AG04450 (cell line): ENCODE measurements around the gene DET1. TPM values are rescaled to one million over a fixed set of nuclear protein-coding genes. Genes with fewer than 3 reads are reported as not detected.

Source experiments
- CTCF ChIA-PET: fragments of 300-600, 350-600 bp; formaldehyde crosslinking; extraction: SDS; loops from one replicate; lab custom pipeline; 2022; ENCODE audit warnings: antibody characterized with exemption, inconsistent platforms; lab: Charles Lee
- POLR2A ChIA-PET: fragments of 350-600 bp; formaldehyde crosslinking; extraction: SDS; loops from one replicate; lab custom pipeline; 2021; ENCODE audit warnings: antibody characterized with exemption, inconsistent platforms; lab: Yijun Ruan, JAX
- DNase-seq: peaks from one replicate; pipeline ENCODE4 v3.0.0-alpha.2; 2011; ENCODE audit warnings: low read depth, low spot score
- H3K27ac ChIP-seq: one replicate; pipeline ENCODE4 v1.5.1; 2012; ENCODE audit warnings: low read depth, low read length, control low read depth
- H3K27me3 ChIP-seq: one replicate; pipeline ENCODE4 v1.6.0; 2012; ENCODE audit warnings: low read length; ENCODE audit not compliant: control insufficient read depth, insufficient read depth
- H3K4me3 ChIP-seq: 2 replicates; pipeline ENCODE4 v1.5.1; 2011; ENCODE audit warnings: mild to moderate bottlenecking, low read depth, low read length, control low read depth
- H3K9me3 ChIP-seq: 2 replicates; pipeline ENCODE4 v1.5.1; 2012; ENCODE audit warnings: low read length; ENCODE audit not compliant: control insufficient read depth, insufficient read depth
- polyA plus RNA-seq: library from polyadenylated mRNA; depleted of rRNA; stranded (reverse); fragments of >200 nt; gene quantifications from 2 replicates; pipeline ENCODE4 v1.2.3, GENCODE V29; 2011
- TF ChIP-seq, protein P1 (sequence below): IDR thresholded peaks from 2 replicates; pipeline ENCODE4 v1.5.1; 2011; ENCODE audit warnings: low read depth, low read length, control low read depth, inconsistent platforms

DET1 gene
- polyA plus RNA-seq, 1 experiment = 7.3 TPM

DNA sequence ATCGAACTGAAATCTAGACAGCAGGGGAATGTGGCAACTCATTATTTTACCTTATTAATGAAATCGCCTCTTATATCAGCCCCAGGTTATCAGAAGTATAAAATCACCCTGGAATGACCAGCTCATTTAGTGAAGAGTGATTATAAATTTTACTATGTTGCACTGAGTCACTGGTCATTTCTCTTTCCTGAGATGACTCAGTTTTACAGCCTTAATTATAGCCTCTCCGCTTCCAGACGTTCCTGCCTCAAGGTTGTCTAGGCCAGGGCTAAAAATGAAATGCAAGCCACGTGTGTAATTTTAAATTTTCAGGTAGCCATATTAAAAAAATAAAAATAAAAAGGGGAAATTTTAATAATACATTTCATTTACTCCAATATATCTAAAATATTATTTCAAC, 33.3 kb downstream of the DET1 start:
- Histone ChIP-seq H3K4me3 (no peak overlapping the region), H3K27me3 (no peaks in the 10 kb centered on the region), H3K27ac (peak overlapping the region; percentile 62), H3K9me3 (no peaks in the 10 kb centered on the region)
- TF ChIP-seq, protein P1, sequence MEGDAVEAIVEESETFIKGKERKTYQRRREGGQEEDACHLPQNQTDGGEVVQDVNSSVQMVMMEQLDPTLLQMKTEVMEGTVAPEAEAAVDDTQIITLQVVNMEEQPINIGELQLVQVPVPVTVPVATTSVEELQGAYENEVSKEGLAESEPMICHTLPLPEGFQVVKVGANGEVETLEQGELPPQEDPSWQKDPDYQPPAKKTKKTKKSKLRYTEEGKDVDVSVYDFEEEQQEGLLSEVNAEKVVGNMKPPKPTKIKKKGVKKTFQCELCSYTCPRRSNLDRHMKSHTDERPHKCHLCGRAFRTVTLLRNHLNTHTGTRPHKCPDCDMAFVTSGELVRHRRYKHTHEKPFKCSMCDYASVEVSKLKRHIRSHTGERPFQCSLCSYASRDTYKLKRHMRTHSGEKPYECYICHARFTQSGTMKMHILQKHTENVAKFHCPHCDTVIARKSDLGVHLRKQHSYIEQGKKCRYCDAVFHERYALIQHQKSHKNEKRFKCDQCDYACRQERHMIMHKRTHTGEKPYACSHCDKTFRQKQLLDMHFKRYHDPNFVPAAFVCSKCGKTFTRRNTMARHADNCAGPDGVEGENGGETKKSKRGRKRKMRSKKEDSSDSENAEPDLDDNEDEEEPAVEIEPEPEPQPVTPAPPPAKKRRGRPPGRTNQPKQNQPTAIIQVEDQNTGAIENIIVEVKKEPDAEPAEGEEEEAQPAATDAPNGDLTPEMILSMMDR = no peak
- ChIA-PET POLR2A (interaction anchor here (1.1 kb wide), 1 partner anchor 125 kb away, joined by 3 read pairs; the partner anchor contains the start of gene ISG20), CTCF (interaction anchor here (1.2 kb wide), 1 partner anchor 366 kb away, joined by 3 read pairs; no protein-coding TSS in a partner anchor)
- no peak for DNase-seq

- Histone ChIP-seq H3K27me3 (no peaks in the 10 kb centered on the region), H3K9me3 (no peaks in the 10 kb centered on the region), H3K4me3 (no peak overlapping the region; the same call in 1 of the 2 replicates), H3K27ac (peak overlapping the region; percentile 62)
- ChIA-PET POLR2A (interaction anchor here (1.1 kb wide), 1 partner anchor 126 kb away, joined by 3 read pairs; the partner anchor contains the start of gene ISG20), CTCF (interaction anchor here (1.0 to 1.2 kb wide), 2 partner anchors 9 to 367 kb away, joined by 3 read pairs; no protein-coding TSS in a partner anchor)
- peak; percentile 23 for DNase-seq
- TF ChIP-seq, protein P1 = no peak
These were observed 33.9 kb downstream of the DET1 start for GRCh38 chr15:88512601-88513000.

GRCh38 chr15:88512078-88512477, 34.4 kb downstream of the DET1 start:
- Histone ChIP-seq H3K9me3 (no peaks in the 10 kb centered on the region), H3K27ac (peak overlapping the region; percentile 49), H3K4me3 (no peak overlapping the region), H3K27me3 (no peaks in the 10 kb centered on the region)
- POLR2A ChIA-PET = interaction anchor here (1.1 kb wide), 1 partner anchor 126 kb away, joined by 3 read pairs; the partner anchor contains the start of gene ISG20
- TF ChIP-seq, protein P1 = no peak
- no peak for DNase-seq
- CTCF ChIA-PET = interaction anchor here (1.0 to 1.2 kb wide), 2 partner anchors 8 to 367 kb away, joined by 3 read pairs; no protein-coding TSS in a partner anchor

- Histone ChIP-seq H3K9me3 (no peaks in the 10 kb centered on the region), H3K27me3 (no peaks in the 10 kb centered on the region), H3K4me3 (no peak overlapping the region), H3K27ac (no peak overlapping the region)
- CTCF ChIA-PET = interaction anchor here (1.1 kb wide), 1 partner anchor 33 kb away, joined by 3 read pairs; no protein-coding TSS in a partner anchor
- POLR2A ChIA-PET = no interaction called here
- no peak for DNase-seq
- TF ChIP-seq, protein P1 = no peak
These were observed 35.3 kb downstream of the DET1 start for GRCh38 chr15:88511161-88511560.

- CTCF ChIA-PET = no interaction called here
- TF ChIP-seq, protein P1 = no peak
These were observed 36.5 kb downstream of the DET1 start for GRCh38 chr15:88509964-88510363.

More at GRCh38 chr15:88509964-88510363, 36.5 kb downstream of the DET1 start:
- Histone ChIP-seq H3K27ac (no peak overlapping the region), H3K9me3 (no peaks in the 10 kb centered on the region), H3K27me3 (no peaks in the 10 kb centered on the region), H3K4me3 (no peak overlapping the region)
- no peak for DNase-seq
- POLR2A ChIA-PET = no interaction called here
